KG1 (cell line): ENCODE measurements around the gene ACTR3C.
"Not testable (repeated sequence)": the region's sequence is repeated elsewhere in the genome, so short reads cannot be mapped to it uniquely, and the experiment has no call there.

Experiments used
- DNase-seq: peaks from one replicate; lab custom pipeline; 2025; lab: John Stamatoyannopoulos, UW

ACTR3C gene

DNA sequence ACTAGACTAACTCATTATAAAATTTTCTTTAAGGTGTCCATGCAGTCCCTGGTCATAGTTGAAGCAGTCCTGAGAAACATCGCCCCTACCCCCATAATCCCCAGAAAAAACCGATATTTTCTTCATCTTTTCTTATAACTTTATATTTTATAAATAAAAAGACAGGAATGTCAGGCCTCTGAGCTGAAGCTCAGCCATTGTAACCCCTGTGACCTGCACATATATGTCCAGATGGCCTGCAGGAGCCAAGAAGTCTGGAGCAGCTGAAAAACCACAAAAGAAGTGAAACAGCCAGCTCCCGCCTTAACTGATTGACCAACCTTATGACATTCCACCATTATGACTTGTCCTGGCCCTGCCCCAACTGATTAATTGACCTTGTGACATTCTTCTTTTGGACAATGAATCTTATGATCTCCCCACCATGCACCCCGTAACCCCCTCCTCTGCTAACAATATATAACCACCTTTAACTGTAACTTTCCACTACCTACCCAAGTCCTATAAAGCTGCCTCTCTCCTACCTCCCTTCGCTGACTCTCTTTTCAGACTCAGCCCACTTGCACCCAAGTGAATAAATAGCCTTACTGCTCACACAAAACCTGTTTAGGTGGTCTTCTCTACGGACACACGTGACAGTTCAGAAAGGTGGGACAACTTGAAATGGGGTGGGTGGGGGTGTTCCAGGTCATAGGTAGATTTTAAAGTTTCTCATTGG, 10.5 kb downstream of the ACTR3C start:
- DNase-seq = not testable (repeated sequence)

GRCh38 chr7:150311711-150312110, 11.6 kb downstream of the ACTR3C start:
- DNase-seq = no peak

DNA sequence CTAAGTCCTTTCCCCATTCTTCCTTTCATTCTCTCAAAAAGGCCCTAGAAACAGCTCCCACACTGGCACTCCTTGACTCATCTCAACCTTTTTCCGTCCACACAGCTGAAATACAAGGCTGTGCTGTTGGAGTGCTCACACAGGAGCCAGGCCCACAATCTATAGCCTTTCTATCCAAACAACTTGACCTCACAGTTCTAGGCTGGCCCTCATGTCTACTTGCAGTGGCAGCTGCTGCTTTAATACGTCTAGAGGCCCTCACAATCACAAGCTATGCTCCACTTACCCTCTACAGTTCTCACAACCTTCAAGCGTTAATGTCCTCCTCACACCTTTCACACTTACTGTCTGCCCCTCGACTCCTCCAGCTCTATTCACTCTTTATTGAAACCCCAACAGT, 12.2 kb downstream of the ACTR3C start:
- no peak for DNase-seq

GRCh38 chr7:150308575-150308974, 14.8 kb downstream of the ACTR3C start:
- no peak for DNase-seq

DNA sequence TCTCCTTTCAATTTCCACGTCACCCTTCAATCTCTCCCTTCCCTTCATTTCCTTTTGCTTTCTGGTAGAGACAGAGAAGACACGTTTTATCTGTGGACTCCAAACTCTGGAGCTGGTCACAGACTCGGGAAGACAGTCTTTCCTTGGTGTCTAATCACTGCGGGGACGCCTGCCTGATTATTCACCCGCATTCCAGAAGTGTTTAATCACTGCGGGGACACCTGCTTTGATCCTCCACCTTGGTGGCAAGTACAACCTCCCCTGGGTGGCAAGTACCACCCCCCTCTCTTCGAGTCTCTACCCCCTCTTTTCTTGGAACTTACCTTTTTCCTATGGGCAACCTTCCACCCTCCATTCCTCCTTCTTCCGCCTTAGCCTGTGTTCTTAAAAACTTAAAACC, 15.4 kb downstream of the ACTR3C start:
- no peak for DNase-seq

GRCh38 chr7:150307129-150307528, 16.2 kb downstream of the ACTR3C start:
- DNase-seq = no peak

DNA sequence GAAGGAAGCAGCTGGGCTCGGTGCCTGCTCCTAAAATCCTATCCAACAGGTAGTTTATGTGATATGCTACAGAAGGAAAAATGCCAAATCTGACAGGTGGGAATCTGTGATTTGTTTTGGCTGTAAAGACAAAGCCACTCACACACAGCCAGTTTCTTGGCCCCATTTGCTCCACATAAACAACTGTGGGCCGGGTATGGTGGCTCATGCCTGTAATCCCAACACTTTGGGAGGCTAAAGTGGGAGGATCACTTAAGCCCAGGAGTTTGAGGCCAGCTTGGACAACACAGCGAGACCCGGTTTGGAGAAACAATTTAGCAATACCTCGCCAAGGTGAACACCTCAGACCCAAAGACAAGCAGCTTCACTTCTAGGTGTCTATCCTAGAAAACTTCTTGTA, 17.0 kb downstream of the ACTR3C start:
- not testable (repeated sequence) for DNase-seq

- not testable (repeated sequence) for DNase-seq
Measured at GRCh38 chr7:150305903-150306284, 17.5 kb downstream of the ACTR3C start.

- DNase-seq = not testable (repeated sequence)
Measured at GRCh38 chr7:150305259-150305902, 18.0 kb downstream of the ACTR3C start.

DNA sequence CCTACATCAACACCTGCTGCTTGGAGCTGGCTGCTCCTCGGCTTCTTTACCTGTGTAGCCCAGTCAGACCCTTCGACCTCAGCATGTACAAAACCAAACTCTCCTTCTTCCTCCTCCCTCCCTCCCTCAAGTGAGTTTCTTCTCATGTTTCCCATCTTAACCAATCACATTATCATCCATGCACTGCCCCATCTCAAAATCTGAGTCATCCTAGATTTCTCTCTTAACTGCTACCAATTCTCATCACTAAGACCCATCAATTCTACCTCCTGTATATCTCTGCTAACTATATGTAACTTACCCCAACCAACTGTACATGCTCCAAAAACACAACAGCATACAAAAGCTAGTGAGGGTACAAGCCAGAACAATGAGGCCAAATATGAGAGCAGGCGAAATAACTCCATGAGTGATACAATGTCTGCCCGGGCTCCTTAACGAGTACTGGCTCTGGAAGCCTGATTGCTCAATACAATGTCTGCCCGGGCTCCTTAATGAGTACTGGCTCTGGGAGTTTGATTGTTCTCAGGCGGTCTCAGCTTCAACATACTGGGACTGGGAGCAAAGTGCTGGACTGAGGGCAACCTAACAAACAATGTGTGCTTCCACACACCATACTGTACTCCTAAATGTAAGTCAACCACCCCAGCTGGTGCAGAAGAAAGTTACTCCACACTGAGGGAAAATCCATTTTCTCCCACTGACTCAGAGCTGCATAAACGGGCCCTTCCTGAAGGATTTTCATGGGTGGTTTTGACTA, 18.7 kb downstream of the ACTR3C start:
- not testable (repeated sequence) for DNase-seq

GRCh38 chr7:150302908-150303310, 20.4 kb downstream of the ACTR3C start:
- DNase-seq = not testable (repeated sequence)

DNA sequence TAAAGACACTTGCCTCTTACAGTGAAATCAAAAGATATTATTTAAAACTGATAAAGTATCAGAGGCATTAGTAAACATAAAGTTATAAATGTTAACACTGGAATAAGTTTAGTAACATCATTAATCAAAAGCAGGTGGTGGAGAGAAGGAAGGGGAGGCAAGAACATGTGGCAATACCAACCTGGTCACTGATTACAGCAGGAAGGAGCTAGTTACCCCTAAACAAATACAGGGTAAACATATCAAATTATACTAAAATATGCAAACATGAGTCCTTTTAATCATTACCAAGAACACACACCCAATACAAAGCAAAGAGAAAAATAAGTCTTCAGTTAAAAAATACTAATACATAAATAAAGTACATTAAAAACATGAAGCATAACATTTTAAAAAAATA, 25.4 kb downstream of the ACTR3C start:
- not testable (repeated sequence) for DNase-seq

GRCh38 chr7:150296802-150297201, 26.5 kb downstream of the ACTR3C start:
- not testable (repeated sequence) for DNase-seq

DNA sequence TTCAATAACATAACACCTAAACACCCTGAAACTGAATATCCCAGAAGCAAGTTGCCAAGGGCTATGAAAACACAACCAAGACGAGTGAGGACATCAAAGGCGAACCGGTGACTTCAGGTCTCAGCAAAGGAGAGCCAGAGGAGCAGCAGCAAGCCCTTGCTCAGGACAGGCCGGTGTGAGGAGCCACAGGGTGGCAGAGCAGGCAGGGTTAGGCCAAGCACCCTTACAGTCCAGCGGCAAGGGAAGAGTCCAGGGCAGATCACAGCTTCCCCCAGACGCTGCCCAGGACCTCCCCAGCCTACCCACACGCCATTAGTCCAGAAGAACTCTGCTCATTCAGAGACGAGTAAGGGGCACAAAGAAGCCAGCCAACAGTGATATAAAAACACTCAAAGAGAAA, 27.7 kb downstream of the ACTR3C start:
- not testable (repeated sequence) for DNase-seq

DNA sequence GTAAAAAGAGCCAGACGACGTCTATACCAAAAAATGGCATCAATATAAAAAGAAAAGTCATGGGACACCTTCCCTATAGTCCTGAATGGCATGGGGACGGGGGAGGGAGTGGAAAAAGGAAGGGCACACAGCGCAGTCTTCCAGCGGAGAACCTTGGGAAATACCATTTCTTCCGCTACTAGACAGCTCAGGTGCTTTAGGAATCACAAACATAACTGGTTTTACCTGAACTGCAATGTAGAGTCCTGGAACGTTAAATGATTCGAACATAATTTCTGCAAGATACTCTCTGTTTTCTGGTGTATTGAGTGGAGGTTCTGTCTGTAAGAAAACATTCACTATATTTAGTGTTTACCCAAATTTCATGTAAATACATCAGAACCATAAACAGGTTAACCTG, 28.3 kb downstream of the ACTR3C start:
- DNase-seq = not testable (repeated sequence)

DNA sequence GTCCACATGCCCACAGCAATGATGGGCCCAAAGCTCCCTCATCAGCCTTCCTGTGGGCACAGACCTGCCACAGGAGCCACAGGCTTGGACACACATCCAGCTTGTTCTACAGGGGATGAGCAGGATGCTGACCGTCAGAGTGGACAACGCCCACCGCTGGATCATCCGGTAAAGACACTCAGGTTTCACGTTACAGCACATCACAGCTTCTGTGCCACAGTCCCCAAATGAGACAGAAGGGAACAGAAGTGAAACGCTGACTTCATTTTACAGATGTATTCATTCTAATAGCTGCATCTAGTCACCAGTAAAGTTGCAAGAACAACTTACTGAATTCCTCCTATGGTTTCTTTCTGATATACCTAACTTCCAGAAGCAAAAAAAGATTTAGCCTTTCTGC, 33.0 kb downstream of the ACTR3C start:
- DNase-seq = not testable (repeated sequence)

GRCh38 chr7:150288816-150289215, 34.5 kb downstream of the ACTR3C start:
- DNase-seq = not testable (repeated sequence)

DNA sequence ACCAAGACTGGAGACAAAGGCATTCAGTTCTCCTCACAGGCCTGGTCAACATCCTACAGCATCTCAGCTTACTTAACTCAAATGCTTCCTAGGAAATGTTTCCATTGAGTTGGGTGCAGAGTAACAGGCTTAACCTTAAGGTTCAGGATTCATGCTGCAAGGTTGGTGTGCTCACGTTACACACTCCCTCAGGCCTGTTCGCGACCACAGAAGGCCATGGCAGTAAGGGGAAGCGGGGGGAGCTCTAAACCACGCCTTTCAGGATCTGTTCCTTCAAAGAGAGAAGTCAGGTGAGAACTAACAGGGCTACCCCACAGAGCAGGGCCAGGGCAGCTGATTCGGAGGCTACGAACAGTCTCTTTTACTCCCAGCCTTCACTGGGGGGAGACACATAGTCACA, 35.5 kb downstream of the ACTR3C start:
- DNase-seq = not testable (repeated sequence)

DNA sequence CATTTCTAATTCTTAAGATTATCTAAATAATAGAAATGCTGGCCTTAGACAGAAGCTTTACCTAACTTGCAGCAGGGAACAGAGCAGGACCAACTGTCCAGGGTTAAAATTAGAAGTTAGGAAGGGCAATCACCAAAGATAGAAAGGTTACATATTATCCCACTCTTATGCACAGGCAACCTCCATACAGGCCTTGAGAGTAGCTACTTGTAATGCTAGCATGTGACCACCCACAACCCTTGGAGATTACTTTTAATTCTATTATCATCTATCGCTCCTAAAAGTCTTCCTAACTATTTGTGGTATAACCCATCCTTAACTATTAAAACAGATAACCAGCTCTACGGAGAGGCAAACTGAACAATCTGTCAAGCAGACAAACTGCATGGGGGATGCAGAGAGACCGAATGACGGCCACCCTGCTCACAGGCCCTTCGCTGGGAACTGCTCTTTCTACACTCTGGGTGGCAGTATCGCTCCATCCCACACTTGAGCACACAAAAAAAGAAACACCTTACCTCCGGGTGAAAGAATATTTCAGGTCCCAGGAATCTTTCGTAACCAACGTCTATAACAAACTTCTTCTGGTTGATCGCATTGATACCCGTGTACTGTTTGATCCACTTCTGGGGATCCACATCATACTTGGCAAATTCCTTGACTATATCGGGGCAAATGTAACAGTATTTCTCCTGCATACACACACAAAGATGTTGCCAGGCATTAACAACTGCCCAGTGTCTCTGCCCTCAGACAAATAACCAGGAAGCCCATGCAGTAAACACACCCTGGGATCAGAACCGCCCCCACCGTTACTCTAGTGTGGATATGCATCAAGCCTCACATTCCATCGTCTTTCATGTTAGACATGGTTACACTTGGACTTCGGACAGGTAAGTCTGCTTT, 37.2 kb downstream of the ACTR3C start:
- peak; percentile 4 for DNase-seq

- not testable (repeated sequence) for DNase-seq
Measured at GRCh38 chr7:150283608-150284007, 39.7 kb downstream of the ACTR3C start.

- DNase-seq = not testable (repeated sequence)
Measured at GRCh38 chr7:150283111-150283510, 40.2 kb downstream of the ACTR3C start.
